ENCODE results near the gene MED13L.

The MED13L gene

DNA sequence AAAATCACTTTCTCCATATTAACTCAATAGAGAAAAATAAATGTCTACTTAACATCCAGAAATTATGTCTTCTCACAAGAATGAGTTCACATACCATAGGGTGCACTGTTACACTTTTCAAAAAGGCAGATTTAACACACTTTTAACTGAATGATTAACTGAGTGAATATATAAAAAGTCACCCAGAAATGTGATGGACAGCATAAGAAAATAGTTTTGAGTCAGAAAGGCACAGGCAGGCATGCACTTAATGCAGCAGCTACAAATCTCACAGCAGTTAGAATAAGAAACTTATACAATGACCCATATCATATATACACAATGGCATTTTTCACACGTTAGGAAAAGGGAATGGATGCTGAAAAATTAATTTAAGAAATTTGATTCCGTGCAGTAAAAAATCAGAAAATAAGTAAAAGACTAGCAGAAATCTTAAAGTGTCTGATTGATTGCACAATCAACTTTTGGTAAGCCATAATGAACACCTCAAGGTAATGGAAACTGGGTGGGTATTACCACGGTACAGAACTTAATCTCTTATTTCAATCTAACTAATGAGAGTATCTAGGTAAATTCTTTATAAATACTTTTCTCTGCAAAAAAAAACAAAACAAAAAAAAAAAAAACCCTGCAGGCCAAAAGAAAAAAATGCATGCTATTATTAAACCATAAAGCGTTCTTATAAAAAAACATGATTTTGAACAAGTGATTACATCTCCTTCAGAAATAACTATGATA lies 3.5 kb downstream of the MED13L start:
- no peak overlapping the region for H4K8ac ChIP-seq (ENCODE audit: low read depth, low read length)

GRCh38 chr12:116267948-116268347 lies 9.5 kb downstream of the MED13L start:
- peak; percentile 54 for DNase-seq
- H3K4me1 ChIP-seq (ENCODE audit: control insufficient read depth, low read depth, low read length) = peaks cover 13% of the 10 kb centered on the region

More for the DNA sequence above, 3.5 kb downstream of the MED13L start:
- Histone ChIP-seq H3K79me2 (ENCODE audit: control insufficient read depth, insufficient read depth, low read length) (peaks cover 56% of the 10 kb centered on the region), H3K4me3 (ENCODE audit: low read length) (no peak overlapping the region), H3K4ac (ENCODE audit: low read depth, low read length) (no peak overlapping the region), H3K27me3 (ENCODE audit: insufficient read depth, low read length, poor library complexity) (no peaks in the 10 kb centered on the region), H3K36me3 (ENCODE audit: control insufficient read depth, insufficient read depth, low read length) (no peaks in the 10 kb centered on the region), H2BK5ac (ENCODE audit: low read length) (no peak overlapping the region), H3K4me2 (ENCODE audit: low read length) (no peak overlapping the region), H3K9ac (ENCODE audit: low read length) (no peak overlapping the region), H3K4me1 (ENCODE audit: control insufficient read depth, low read depth, low read length) (peaks cover 2% of the 10 kb centered on the region), H3K18ac (ENCODE audit: low read length) (no peak overlapping the region), H4K5ac (ENCODE audit: low read length) (no peak overlapping the region), H3K23ac (ENCODE audit: low read length) (no peak overlapping the region), H2AK5ac (ENCODE audit: low read length) (no peak overlapping the region), H2BK15ac (replicated peaks; ENCODE audit: low read depth) (no peak overlapping the region), H3K79me1 (ENCODE audit: low read length) (no peaks in the 10 kb centered on the region), H3K27ac (ENCODE audit: low read depth, low read length) (no peak overlapping the region), H3K56ac (ENCODE audit: low read length) (no peak overlapping the region), H2BK120ac (ENCODE audit: low read depth, low read length) (no peak overlapping the region)
- DNase-seq = no peak
- WGBS (ENCODE audit: extremely low coverage, insufficient coverage, low lambda C conversion rate) = no CpG with 5 or more reads among the region's 4 CpGs

DNA sequence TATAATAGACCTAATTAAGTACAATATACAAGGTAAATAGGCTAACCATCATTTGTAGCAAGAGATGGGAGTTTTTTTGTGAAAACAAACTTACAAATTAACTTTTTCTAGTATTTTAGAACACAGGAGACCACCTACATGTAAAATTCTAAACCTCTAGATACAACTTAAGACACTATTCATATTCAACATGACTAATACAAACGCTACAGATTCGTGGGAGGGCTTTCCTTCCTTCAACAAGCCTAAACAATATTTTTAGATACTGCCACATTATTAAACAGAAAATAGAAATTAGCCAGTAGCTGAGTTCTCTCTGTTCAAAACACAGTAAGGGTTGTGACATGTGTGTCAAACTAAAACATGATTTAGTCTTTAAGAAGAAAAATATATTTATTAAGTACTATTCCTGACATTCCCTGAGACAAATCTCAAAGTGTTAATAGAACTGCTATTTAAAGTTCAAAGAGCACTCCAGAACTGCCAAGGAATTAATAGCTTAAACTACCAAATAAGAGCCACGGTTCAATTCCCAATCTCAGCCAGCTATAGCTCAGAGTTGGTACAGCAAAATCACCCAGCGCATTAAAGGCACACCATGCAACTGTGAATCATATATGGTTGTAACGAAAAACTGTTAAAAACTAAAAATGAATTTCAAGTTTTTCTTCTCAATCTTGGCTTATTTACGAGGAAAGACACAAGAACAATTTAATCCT lies 10.7 kb downstream of the MED13L start:
- H2BK120ac ChIP-seq (ENCODE audit: low read depth, low read length) = no peak overlapping the region
- no peak overlapping the region for H2BK15ac ChIP-seq (replicated peaks; ENCODE audit: low read depth)
- H4K8ac ChIP-seq (ENCODE audit: low read depth, low read length) = no peak overlapping the region
- no peak overlapping the region for H3K4ac ChIP-seq (ENCODE audit: low read depth, low read length)
- no peak overlapping the region for H3K18ac ChIP-seq (ENCODE audit: low read length)
- no peak overlapping the region for H4K5ac ChIP-seq (ENCODE audit: low read length)
- no peak for DNase-seq
- no peak overlapping the region for H3K4me3 ChIP-seq (ENCODE audit: low read length)
- peaks cover 75% of the 10 kb centered on the region for H3K79me2 ChIP-seq (ENCODE audit: control insufficient read depth, insufficient read depth, low read length)
- H2AK5ac ChIP-seq (ENCODE audit: low read length) = no peak overlapping the region
- no CpG with 5 or more reads among the region's 6 CpGs for WGBS (ENCODE audit: extremely low coverage, insufficient coverage, low lambda C conversion rate)
- peaks cover 13% of the 10 kb centered on the region for H3K4me1 ChIP-seq (ENCODE audit: control insufficient read depth, low read depth, low read length)
- no peaks in the 10 kb centered on the region for H3K27me3 ChIP-seq (ENCODE audit: insufficient read depth, low read length, poor library complexity)
- H3K56ac ChIP-seq (ENCODE audit: low read length) = no peak overlapping the region
- H3K4me2 ChIP-seq (ENCODE audit: low read length) = no peak overlapping the region
- no peak overlapping the region for H3K27ac ChIP-seq (ENCODE audit: low read depth, low read length)
- peaks cover 2% of the 10 kb centered on the region for H3K79me1 ChIP-seq (ENCODE audit: low read length)
- no peak overlapping the region for H3K9ac ChIP-seq (ENCODE audit: low read length)
- no peaks in the 10 kb centered on the region for H3K36me3 ChIP-seq (ENCODE audit: control insufficient read depth, insufficient read depth, low read length)
- H3K23ac ChIP-seq (ENCODE audit: low read length) = no peak overlapping the region
- H2BK5ac ChIP-seq (ENCODE audit: low read length) = no peak overlapping the region

More at GRCh38 chr12:116267948-116268347, 9.5 kb downstream of the MED13L start:
- no peak overlapping the region for H3K27ac ChIP-seq (ENCODE audit: low read depth, low read length)
- H4K8ac ChIP-seq (ENCODE audit: low read depth, low read length) = no peak overlapping the region
- no peak overlapping the region for H3K18ac ChIP-seq (ENCODE audit: low read length)
- no peak overlapping the region for H3K4me2 ChIP-seq (ENCODE audit: low read length)
- H3K4me3 ChIP-seq (ENCODE audit: low read length) = no peak overlapping the region
- no peak overlapping the region for H2BK5ac ChIP-seq (ENCODE audit: low read length)
- H2BK15ac ChIP-seq (replicated peaks; ENCODE audit: low read depth) = no peak overlapping the region
- H3K36me3 ChIP-seq (ENCODE audit: control insufficient read depth, insufficient read depth, low read length) = no peaks in the 10 kb centered on the region
- H3K23ac ChIP-seq (ENCODE audit: low read length) = no peak overlapping the region
- no peaks in the 10 kb centered on the region for H3K27me3 ChIP-seq (ENCODE audit: insufficient read depth, low read length, poor library complexity)
- H3K9ac ChIP-seq (ENCODE audit: low read length) = no peak overlapping the region
- no peak overlapping the region for H3K4ac ChIP-seq (ENCODE audit: low read depth, low read length)
- no peak overlapping the region for H2AK5ac ChIP-seq (ENCODE audit: low read length)
- no peak overlapping the region for H2BK120ac ChIP-seq (ENCODE audit: low read depth, low read length)
- H3K79me1 ChIP-seq (ENCODE audit: low read length) = peaks cover 2% of the 10 kb centered on the region
- peaks cover 80% of the 10 kb centered on the region for H3K79me2 ChIP-seq (ENCODE audit: control insufficient read depth, insufficient read depth, low read length)
- H4K5ac ChIP-seq (ENCODE audit: low read length) = no peak overlapping the region
- H3K56ac ChIP-seq (ENCODE audit: low read length) = no peak overlapping the region
- WGBS (ENCODE audit: extremely low coverage, insufficient coverage, low lambda C conversion rate) = no CpG with 5 or more reads among the region's 1 CpG

GRCh38 chr12:116266168-116266601 lies 11.3 kb downstream of the MED13L start:
- H3K36me3 ChIP-seq (ENCODE audit: control insufficient read depth, insufficient read depth, low read length) = no peaks in the 10 kb centered on the region
- no peak overlapping the region for H2BK120ac ChIP-seq (ENCODE audit: low read depth, low read length)
- H2AK5ac ChIP-seq (ENCODE audit: low read length) = no peak overlapping the region
- no peak overlapping the region for H3K4me3 ChIP-seq (ENCODE audit: low read length)
- H3K27ac ChIP-seq (ENCODE audit: low read depth, low read length) = no peak overlapping the region
- H4K5ac ChIP-seq (ENCODE audit: low read length) = no peak overlapping the region
- WGBS (ENCODE audit: extremely low coverage, insufficient coverage, low lambda C conversion rate) = no CpG with 5 or more reads among the region's 3 CpGs
- H3K4me2 ChIP-seq (ENCODE audit: low read length) = no peak overlapping the region
- H3K23ac ChIP-seq (ENCODE audit: low read length) = no peak overlapping the region
- peaks cover 2% of the 10 kb centered on the region for H3K79me1 ChIP-seq (ENCODE audit: low read length)
- peaks cover 13% of the 10 kb centered on the region for H3K4me1 ChIP-seq (ENCODE audit: control insufficient read depth, low read depth, low read length)
- DNase-seq = peak; percentile 84
- H4K8ac ChIP-seq (ENCODE audit: low read depth, low read length) = no peak overlapping the region
- no peak overlapping the region for H3K9ac ChIP-seq (ENCODE audit: low read length)
- H3K18ac ChIP-seq (ENCODE audit: low read length) = no peak overlapping the region
- H3K56ac ChIP-seq (ENCODE audit: low read length) = no peak overlapping the region
- peaks cover 76% of the 10 kb centered on the region for H3K79me2 ChIP-seq (ENCODE audit: control insufficient read depth, insufficient read depth, low read length)
- H2BK15ac ChIP-seq (replicated peaks; ENCODE audit: low read depth) = no peak overlapping the region
- H3K27me3 ChIP-seq (ENCODE audit: insufficient read depth, low read length, poor library complexity) = no peaks in the 10 kb centered on the region
- no peak overlapping the region for H3K4ac ChIP-seq (ENCODE audit: low read depth, low read length)
- H2BK5ac ChIP-seq (ENCODE audit: low read length) = no peak overlapping the region

- H2BK15ac ChIP-seq (replicated peaks; ENCODE audit: low read depth) = no peak overlapping the region
- peaks cover 78% of the 10 kb centered on the region for H3K79me2 ChIP-seq (ENCODE audit: control insufficient read depth, insufficient read depth, low read length)
- H3K79me1 ChIP-seq (ENCODE audit: low read length) = peaks cover 4% of the 10 kb centered on the region
- WGBS (ENCODE audit: extremely low coverage, insufficient coverage, low lambda C conversion rate) = 100% methylated on average over 1 of the region's 7 CpGs
- peaks cover 13% of the 10 kb centered on the region for H3K4me1 ChIP-seq (ENCODE audit: control insufficient read depth, low read depth, low read length)
- H3K18ac ChIP-seq (ENCODE audit: low read length) = no peak overlapping the region
- H3K36me3 ChIP-seq (ENCODE audit: control insufficient read depth, insufficient read depth, low read length) = no peaks in the 10 kb centered on the region
- H3K27ac ChIP-seq (ENCODE audit: low read depth, low read length) = no peak overlapping the region
- H2AK5ac ChIP-seq (ENCODE audit: low read length) = no peak overlapping the region
- no peak overlapping the region for H3K4me3 ChIP-seq (ENCODE audit: low read length)
- no peak overlapping the region for H4K5ac ChIP-seq (ENCODE audit: low read length)
- H2BK5ac ChIP-seq (ENCODE audit: low read length) = no peak overlapping the region
- DNase-seq = no peak
- H3K4me2 ChIP-seq (ENCODE audit: low read length) = no peak overlapping the region
- no peak overlapping the region for H4K8ac ChIP-seq (ENCODE audit: low read depth, low read length)
- H3K56ac ChIP-seq (ENCODE audit: low read length) = no peak overlapping the region
- no peaks in the 10 kb centered on the region for H3K27me3 ChIP-seq (ENCODE audit: insufficient read depth, low read length, poor library complexity)
- H3K4ac ChIP-seq (ENCODE audit: low read depth, low read length) = no peak overlapping the region
- H2BK120ac ChIP-seq (ENCODE audit: low read depth, low read length) = no peak overlapping the region
- H3K23ac ChIP-seq (ENCODE audit: low read length) = no peak overlapping the region
- no peak overlapping the region for H3K9ac ChIP-seq (ENCODE audit: low read length)
These were observed 11.9 kb downstream of the MED13L start for GRCh38 chr12:116265351-116266147.
